GM12864 (cell line): ENCODE measurements around the gene PPIL1.

Source experiments
- DNase-seq: peaks from one replicate; pipeline ENCODE4 v3.0.0-alpha.2; 2011; ENCODE audit warnings: low read depth
- H3K4me3 ChIP-seq: 2 replicates; pipeline ENCODE4 v1.5.1; 2011; ENCODE audit warnings: mild to moderate bottlenecking, low read depth, low read length, control low read depth
- TF ChIP-seq, protein P1 (sequence below): IDR thresholded peaks from 2 replicates; pipeline ENCODE4 v1.5.1; 2011; ENCODE audit warnings: low read depth, mild to moderate bottlenecking, moderate library complexity, low read length, control low read depth, inconsistent platforms; ENCODE audit errors: missing control alignments

PPIL1 gene

DNA sequence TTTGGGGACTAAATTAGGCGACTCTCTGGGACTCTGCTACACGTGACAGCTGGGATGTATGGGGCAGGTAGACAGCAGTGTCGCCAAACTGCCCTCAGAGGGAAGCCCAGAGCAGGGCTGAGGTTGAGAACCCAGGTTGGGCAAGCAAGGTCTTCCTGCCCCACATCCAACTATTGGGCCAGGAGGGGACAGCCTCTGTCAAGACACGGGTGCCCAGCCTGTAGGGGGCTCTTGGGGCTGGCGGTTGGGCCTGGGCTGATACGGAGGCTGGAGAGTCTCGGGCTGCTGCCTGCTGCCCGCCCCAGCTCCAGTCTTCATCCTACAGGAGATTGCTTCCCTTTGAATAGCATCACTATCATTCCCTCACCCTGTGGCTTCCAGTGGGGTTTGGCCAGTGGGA is 68.7 kb downstream of the PPIL1 start:
- no peak overlapping the region for H3K4me3 ChIP-seq
- DNase-seq, result no peak
- TF ChIP-seq, protein P1, sequence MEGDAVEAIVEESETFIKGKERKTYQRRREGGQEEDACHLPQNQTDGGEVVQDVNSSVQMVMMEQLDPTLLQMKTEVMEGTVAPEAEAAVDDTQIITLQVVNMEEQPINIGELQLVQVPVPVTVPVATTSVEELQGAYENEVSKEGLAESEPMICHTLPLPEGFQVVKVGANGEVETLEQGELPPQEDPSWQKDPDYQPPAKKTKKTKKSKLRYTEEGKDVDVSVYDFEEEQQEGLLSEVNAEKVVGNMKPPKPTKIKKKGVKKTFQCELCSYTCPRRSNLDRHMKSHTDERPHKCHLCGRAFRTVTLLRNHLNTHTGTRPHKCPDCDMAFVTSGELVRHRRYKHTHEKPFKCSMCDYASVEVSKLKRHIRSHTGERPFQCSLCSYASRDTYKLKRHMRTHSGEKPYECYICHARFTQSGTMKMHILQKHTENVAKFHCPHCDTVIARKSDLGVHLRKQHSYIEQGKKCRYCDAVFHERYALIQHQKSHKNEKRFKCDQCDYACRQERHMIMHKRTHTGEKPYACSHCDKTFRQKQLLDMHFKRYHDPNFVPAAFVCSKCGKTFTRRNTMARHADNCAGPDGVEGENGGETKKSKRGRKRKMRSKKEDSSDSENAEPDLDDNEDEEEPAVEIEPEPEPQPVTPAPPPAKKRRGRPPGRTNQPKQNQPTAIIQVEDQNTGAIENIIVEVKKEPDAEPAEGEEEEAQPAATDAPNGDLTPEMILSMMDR, result no peak

- TF ChIP-seq, protein P1, result no peak
- no peak for DNase-seq
- H3K4me3 ChIP-seq, result no peak overlapping the region
Measured at GRCh38 chr6:36805096-36805797, 69.4 kb downstream of the PPIL1 start.
